KMS-11 (cell line): ENCODE data around the gene C10orf120.

Source experiments
- H2AFZ ChIP-seq: fragments of 200-600 bp; sonication (generic); 2 replicates; pipeline ENCODE4 v1.6.1; 2016; ENCODE audit warnings: antibody characterized with exemption, mixed run types, low read depth
- H3K27ac ChIP-seq: fragments of 200-600 bp; sonication (generic); 2 replicates; pipeline ENCODE4 v1.6.1; 2016; ENCODE audit warnings: mild to moderate bottlenecking, mixed run types
- H3K27me3 ChIP-seq: fragments of 200-600 bp; sonication (generic); 2 replicates; pipeline ENCODE4 v1.6.1; 2017; ENCODE audit warnings: mild to moderate bottlenecking, low read depth, mixed run types, moderate library complexity; ENCODE audit not compliant: insufficient read depth
- H3K36me3 ChIP-seq: fragments of 200-600 bp; sonication (generic); 2 replicates; pipeline ENCODE4 v1.6.1; 2017; ENCODE audit warnings: mild to moderate bottlenecking, mixed run types; ENCODE audit not compliant: insufficient read depth
- H3K4me1 ChIP-seq: fragments of 200-600 bp; sonication (generic); 2 replicates; pipeline ENCODE4 v1.6.1; 2016; ENCODE audit warnings: mild to moderate bottlenecking, low read depth, mixed run types; ENCODE audit not compliant: poor library complexity, severe bottlenecking
- H3K4me2 ChIP-seq: fragments of 200-600 bp; sonication (generic); 2 replicates; pipeline ENCODE4 v1.7.0; 2016; ENCODE audit warnings: mild to moderate bottlenecking, mixed run types
- H3K4me3 ChIP-seq: fragments of 200-600 bp; sonication (generic); IDR thresholded peaks from 2 replicates; pipeline ENCODE4 v1.6.1; 2017; ENCODE audit warnings: low read depth, low read length, mixed read lengths; ENCODE audit not compliant: insufficient read depth
- H3K79me2 ChIP-seq: fragments of 200-600 bp; sonication (generic); 2 replicates; pipeline ENCODE4 v1.6.1; 2016; ENCODE audit warnings: low read depth, mixed run types; ENCODE audit not compliant: insufficient read depth
- H3K9ac ChIP-seq: fragments of 200-600 bp; sonication (generic); 2 replicates; pipeline ENCODE4 v1.6.1; 2016; ENCODE audit warnings: mild to moderate bottlenecking, mixed run types
- H4K20me1 ChIP-seq: fragments of 200-600 bp; sonication (generic); 2 replicates; pipeline ENCODE4 v1.6.1; 2016; ENCODE audit warnings: mild to moderate bottlenecking, mixed run types; ENCODE audit not compliant: insufficient read depth
- TF ChIP-seq, protein P1 (sequence below): fragments of 200-600 bp; sonication (generic); conservative IDR thresholded peaks from 2 replicates; pipeline ENCODE4 v1.6.1; 2017; ENCODE audit warnings: low read depth, mild to moderate bottlenecking, antibody characterized with exemption, low read length, moderate library complexity, mixed read lengths

The C10orf120 gene

DNA sequence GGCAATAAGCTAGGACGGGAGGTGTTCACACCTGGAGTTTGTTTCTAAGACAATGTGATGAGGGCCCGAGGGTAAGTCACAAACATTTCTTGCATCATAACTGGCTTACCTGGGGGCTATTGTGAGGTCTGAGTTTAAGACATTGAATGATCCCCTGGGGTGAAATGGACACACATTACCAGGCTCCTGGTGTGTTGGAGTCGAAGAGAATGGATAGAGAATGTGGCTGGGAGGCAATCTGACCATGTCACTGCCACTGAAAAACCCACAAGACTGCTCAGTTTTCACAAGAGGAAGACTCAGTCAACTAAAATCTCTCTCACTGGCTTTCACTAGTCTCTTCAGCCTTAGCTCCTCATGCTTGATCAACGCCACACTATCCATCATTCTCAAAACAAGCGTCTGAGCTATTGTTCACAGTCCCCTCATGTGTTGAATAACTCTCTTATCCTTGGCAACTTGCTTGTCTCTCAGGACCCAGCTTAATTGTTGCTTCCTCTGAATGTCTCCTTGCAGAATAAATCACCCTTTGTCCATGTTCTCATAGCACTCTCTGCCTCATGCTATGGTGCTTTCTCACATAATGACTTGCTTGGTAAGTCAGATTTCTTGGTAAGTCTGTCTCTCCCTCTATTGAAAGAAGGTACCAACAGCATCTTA is at the start of gene C10orf120:
TSS of gene C10orf120 (minus strand) at position 51 of the 660 bp plus-strand sequence. CDS start 56 bp downstream, outside the sequence.
- Histone ChIP-seq H3K4me2 (no peak within 1 kb of the TSS), H3K79me2 (no peaks in the 10 kb centered on the region), H3K27me3 (no peaks in the 10 kb centered on the region)

DNA sequence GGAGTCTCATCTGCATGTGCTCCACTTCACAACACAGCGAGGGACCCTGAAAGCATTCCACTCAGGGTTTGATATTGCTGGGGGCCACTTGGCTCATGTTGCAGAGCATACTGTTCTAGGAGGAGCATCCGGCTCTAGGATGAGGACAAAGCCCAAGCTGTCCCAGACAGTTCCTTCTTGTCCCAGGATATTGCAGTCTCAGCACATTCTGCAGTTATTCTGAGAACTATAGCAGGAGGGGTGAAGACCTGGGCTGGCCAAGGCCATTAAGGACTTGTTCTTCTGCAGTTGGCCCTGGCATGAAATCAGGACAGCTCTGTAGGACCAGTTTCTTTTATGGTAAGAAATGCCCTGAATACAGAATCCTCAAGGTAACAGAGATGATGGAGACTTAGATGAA is 48.9 kb upstream of the C10orf120 start:
- H3K36me3 ChIP-seq: no peaks in the 10 kb centered on the region
- TF ChIP-seq, protein P1, sequence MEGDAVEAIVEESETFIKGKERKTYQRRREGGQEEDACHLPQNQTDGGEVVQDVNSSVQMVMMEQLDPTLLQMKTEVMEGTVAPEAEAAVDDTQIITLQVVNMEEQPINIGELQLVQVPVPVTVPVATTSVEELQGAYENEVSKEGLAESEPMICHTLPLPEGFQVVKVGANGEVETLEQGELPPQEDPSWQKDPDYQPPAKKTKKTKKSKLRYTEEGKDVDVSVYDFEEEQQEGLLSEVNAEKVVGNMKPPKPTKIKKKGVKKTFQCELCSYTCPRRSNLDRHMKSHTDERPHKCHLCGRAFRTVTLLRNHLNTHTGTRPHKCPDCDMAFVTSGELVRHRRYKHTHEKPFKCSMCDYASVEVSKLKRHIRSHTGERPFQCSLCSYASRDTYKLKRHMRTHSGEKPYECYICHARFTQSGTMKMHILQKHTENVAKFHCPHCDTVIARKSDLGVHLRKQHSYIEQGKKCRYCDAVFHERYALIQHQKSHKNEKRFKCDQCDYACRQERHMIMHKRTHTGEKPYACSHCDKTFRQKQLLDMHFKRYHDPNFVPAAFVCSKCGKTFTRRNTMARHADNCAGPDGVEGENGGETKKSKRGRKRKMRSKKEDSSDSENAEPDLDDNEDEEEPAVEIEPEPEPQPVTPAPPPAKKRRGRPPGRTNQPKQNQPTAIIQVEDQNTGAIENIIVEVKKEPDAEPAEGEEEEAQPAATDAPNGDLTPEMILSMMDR: no peak
- no peaks in the 10 kb centered on the region for H3K4me1 ChIP-seq
- no peak overlapping the region for H2AFZ ChIP-seq
- no peak overlapping the region for H3K4me2 ChIP-seq
- no peaks in the 10 kb centered on the region for H3K79me2 ChIP-seq
- no peaks in the 10 kb centered on the region for H4K20me1 ChIP-seq
- no peak overlapping the region for H3K27ac ChIP-seq
- H3K27me3 ChIP-seq: no peaks in the 10 kb centered on the region
- H3K9ac ChIP-seq: no peak overlapping the region
- H3K4me3 ChIP-seq: no peak overlapping the region

More for the DNA sequence above, at the start of gene C10orf120:
- TF ChIP-seq, protein P1: no peak
- H3K9ac ChIP-seq: no peak within 1 kb of the TSS
- H3K4me3 ChIP-seq: no peak within 1 kb of the TSS
- no peak within 1 kb of the TSS for H3K27ac ChIP-seq
- no peaks in the 10 kb centered on the region for H4K20me1 ChIP-seq
- H2AFZ ChIP-seq: no peak within 1 kb of the TSS
- no peaks in the 10 kb centered on the region for H3K4me1 ChIP-seq
- H3K36me3 ChIP-seq: no peaks in the 10 kb centered on the region

DNA sequence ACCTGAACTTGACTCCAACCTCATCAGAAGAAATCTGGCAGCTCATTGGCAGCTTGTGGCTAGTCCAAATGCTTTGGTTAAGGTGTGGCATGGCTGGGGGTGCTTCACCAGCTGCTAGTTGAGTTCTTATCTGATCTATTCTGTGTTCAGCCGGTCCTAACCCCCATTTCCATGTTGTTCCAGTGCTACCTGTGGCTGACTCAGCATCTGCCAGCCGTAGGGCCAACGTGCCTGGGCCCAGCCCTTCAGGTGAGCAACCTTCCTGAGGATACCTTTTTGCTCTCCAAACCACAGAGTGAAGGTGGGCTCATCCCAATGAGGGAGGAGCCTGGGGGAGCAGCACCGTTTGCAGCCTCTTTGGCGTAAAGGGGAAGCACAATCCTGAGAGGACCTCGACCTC is 46.8 kb upstream of the C10orf120 start:
- Histone ChIP-seq H3K4me3 (no peak overlapping the region), H3K36me3 (no peaks in the 10 kb centered on the region), H4K20me1 (no peaks in the 10 kb centered on the region), H3K4me1 (no peaks in the 10 kb centered on the region), H2AFZ (no peak overlapping the region), H3K79me2 (no peaks in the 10 kb centered on the region), H3K9ac (no peak overlapping the region), H3K4me2 (no peak overlapping the region), H3K27me3 (no peaks in the 10 kb centered on the region), H3K27ac (no peak overlapping the region)
- TF ChIP-seq, protein P1: no peak

DNA sequence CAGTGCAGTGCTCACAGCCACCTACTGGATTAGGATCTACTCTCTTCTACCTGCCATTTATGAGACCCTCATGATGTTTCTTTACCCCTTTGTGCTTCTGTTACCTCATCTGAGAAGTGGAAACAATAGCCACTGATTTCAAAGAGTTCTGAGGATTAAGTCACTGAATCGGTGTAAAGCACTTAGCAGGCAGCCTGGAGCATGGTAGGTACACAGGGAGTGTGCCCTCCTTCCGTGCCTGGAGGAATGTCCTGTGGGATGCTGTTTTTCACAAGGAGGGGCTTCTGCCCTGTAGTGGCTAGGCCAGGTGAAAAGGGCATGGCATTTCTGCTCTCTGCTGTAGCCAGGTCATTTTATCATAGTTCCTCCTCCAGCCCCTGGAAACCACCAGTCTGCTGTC is 44.6 kb upstream of the C10orf120 start:
- no peak overlapping the region for H3K27ac ChIP-seq
- H3K4me2 ChIP-seq: no peak overlapping the region
- no peak overlapping the region for H2AFZ ChIP-seq
- no peak overlapping the region for H3K9ac ChIP-seq
- H3K79me2 ChIP-seq: no peaks in the 10 kb centered on the region
- H4K20me1 ChIP-seq: no peaks in the 10 kb centered on the region
- TF ChIP-seq, protein P1: no peak
- no peaks in the 10 kb centered on the region for H3K27me3 ChIP-seq
- H3K4me1 ChIP-seq: no peaks in the 10 kb centered on the region
- no peaks in the 10 kb centered on the region for H3K36me3 ChIP-seq
- no peak overlapping the region for H3K4me3 ChIP-seq
